Skeletal muscle satellite cell (primary cell): ENCODE measurements around the gene CIAPIN1.

Source experiments
- H3K27me3 ChIP-seq: 2 replicates; pipeline ENCODE4 v1.7.0; 2013; ENCODE audit warnings: low read length; ENCODE audit not compliant: control insufficient read depth, insufficient read depth
- H3K36me3 ChIP-seq: 2 replicates; pipeline ENCODE4 v1.7.0; 2013; ENCODE audit warnings: mild to moderate bottlenecking, control low read depth, low read length; ENCODE audit not compliant: insufficient read depth
- H3K4me1 ChIP-seq: 2 replicates; pipeline ENCODE4 v1.7.0; 2013; ENCODE audit warnings: low read length; ENCODE audit not compliant: control insufficient read depth, insufficient read depth
- H3K4me2 ChIP-seq: 2 replicates; pipeline ENCODE4 v1.7.0; 2013; ENCODE audit warnings: mild to moderate bottlenecking, low read length
- H3K4me3 ChIP-seq: 2 replicates; pipeline ENCODE4 v1.7.0; 2013; ENCODE audit warnings: low read length
- H3K9ac ChIP-seq: 2 replicates; pipeline ENCODE4 v1.7.0; 2013; ENCODE audit warnings: mild to moderate bottlenecking, low read depth, low read length, moderate library complexity
- H3K9me3 ChIP-seq: replicated peaks from 2 replicates; pipeline ENCODE4 v1.7.0; 2013; ENCODE audit warnings: mild to moderate bottlenecking, control low read depth, low read length

The CIAPIN1 gene

DNA sequence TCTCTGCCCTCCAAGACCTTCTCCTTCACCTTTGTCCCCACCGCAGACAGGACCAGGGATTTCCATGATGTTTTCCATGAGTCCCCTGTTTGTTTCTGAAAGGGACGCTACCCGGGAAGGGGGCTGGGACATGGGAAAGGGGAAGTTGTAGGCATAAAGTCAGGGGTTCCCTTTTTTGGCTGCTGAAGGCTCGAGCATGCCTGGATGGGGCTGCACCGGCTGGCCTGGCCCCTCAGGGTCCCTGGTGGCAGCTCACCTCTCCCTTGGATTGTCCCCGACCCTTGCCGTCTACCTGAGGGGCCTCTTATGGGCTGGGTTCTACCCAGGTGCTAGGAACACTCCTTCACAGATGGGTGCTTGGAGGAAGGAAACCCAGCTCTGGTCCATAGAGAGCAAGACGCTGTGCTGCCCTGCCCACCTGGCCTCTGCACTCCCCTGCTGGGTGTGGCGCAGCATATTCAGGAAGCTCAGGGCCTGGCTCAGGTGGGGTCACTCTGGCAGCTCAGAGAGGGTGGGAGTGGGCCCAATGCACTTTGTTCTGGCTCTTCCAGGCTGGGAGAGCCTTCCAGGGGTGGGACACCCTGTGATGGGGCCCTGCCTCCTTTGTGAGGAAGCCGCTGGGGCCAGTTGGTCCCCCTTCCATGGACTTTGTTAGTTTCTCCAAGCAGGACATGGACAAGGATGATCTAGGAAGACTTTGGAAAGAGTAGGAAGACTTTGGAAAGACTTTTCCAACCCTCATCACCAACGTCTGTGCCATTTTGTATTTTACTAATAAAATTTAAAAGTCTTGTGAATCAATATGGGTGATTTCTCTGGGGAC is 62.7 kb downstream of the CIAPIN1 start:
- Histone ChIP-seq H3K4me2 (no peak overlapping the region), H3K4me1 (no peaks in the 10 kb centered on the region), H3K36me3 (no peaks in the 10 kb centered on the region), H3K27me3 (peaks cover 22% of the 10 kb centered on the region), H3K9ac (no peak overlapping the region), H3K4me3 (no peak overlapping the region), H3K9me3 (no peaks in the 10 kb centered on the region)

DNA sequence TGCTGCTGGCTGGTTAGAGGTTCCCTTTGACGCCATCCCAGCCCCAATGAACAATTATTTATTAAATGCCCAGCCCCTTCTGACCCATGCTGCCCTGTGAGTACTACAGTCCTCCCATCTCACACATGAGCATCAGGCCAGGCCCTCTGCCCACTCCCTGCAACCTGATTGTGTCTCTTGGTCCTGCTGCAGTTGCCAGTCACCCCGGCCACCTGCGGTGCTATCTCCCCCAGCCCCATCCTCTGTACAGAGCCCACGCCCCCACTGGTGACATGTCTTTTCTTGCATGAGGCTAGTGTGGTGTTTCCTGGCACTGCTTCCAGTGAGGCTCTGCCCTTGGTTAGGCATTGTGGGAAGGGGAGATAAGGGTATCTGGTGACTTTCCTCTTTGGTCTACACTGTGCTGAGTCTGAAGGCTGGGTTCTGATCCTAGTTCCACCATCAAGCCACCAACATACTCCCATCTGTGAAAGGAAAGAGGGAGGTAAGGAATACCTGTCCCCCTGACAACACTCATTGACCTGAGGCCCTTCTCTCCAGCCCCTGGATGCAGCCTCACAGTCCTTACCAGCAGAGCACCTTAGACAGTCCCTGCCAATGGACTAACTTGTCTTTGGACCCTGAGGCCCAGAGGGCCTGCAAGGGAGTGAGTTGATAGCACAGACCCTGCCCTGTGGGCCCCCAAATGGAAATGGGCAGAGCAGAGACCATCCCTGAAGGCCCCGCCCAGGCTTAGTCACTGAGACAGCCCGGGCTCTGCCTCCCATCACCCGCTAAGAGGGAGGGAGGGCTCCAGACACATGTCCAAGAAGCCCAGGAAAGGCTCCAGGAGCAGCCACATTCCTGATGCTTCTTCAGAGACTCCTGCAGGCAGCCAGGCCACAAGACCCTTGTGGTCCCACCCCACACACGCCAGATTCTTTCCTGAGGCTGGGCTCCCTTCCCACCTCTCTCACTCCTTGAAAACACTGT is 63.6 kb downstream of the CIAPIN1 start:
- Histone ChIP-seq H3K36me3 (no peaks in the 10 kb centered on the region), H3K4me3 (no peak overlapping the region), H3K4me1 (no peaks in the 10 kb centered on the region), H3K9ac (no peak overlapping the region), H3K4me2 (no peak overlapping the region), H3K9me3 (no peaks in the 10 kb centered on the region), H3K27me3 (peaks cover 21% of the 10 kb centered on the region)

DNA sequence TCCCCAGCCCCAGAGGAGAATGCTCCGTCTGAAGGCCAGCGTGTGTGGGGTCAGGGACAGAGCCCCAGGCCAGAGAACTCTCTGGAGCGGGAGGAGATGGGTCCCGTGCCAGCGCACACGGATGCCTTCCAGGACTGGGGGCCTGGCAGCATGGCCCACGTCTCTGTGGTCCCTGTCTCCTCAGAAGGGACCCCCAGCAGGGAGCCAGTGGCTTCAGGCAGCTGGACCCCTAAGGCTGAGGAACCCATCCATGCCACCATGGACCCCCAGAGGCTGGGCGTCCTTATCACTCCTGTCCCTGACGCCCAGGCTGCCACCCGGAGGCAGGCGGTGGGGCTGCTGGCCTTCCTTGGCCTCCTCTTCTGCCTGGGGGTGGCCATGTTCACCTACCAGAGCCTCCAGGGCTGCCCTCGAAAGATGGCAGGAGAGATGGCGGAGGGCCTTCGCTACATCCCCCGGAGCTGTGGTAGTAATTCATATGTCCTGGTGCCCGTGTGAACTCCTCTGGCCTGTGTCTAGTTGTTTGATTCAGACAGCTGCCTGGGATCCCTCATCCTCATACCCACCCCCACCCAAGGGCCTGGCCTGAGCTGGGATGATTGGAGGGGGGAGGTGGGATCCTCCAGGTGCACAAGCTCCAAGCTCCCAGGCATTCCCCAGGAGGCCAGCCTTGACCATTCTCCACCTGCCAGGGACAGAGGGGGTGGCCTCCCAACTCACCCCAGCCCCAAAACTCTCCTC is 64.5 kb downstream of the CIAPIN1 start:
- Histone ChIP-seq H3K4me3 (no peak overlapping the region), H3K36me3 (no peaks in the 10 kb centered on the region), H3K4me1 (no peaks in the 10 kb centered on the region), H3K9me3 (no peaks in the 10 kb centered on the region), H3K9ac (no peak overlapping the region), H3K27me3 (peaks cover 21% of the 10 kb centered on the region), H3K4me2 (no peak overlapping the region)

DNA sequence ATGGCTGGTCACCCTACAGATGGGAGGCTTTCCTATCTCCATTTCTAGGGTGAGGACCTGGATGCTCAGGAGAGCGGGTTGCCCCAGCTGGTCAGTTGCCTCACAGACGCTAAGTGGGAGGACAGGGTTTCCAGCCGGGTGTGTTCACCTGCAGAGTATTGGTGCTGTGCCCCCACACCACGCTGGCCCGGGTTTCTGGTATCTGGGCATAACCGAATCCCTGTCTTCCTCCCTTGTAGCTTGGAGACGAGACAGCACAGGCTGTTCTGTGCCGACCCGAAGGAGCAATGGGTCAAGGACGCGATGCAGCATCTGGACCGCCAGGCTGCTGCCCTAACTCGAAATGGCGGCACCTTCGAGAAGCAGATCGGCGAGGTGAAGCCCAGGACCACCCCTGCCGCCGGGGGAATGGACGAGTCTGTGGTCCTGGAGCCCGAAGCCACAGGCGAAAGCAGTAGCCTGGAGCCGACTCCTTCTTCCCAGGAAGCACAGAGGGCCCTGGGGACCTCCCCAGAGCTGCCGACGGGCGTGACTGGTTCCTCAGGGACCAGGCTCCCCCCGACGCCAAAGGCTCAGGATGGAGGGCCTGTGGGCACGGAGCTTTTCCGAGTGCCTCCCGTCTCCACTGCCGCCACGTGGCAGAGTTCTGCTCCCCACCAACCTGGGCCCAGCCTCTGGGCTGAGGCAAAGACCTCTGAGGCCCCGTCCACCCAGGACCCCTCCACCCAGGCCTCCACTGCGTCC is 65.2 kb downstream of the CIAPIN1 start:
- Histone ChIP-seq H3K36me3 (no peaks in the 10 kb centered on the region), H3K4me1 (no peaks in the 10 kb centered on the region), H3K27me3 (peaks cover 27% of the 10 kb centered on the region), H3K9ac (no peak overlapping the region), H3K9me3 (no peaks in the 10 kb centered on the region), H3K4me2 (no peak overlapping the region), H3K4me3 (no peak overlapping the region)

DNA sequence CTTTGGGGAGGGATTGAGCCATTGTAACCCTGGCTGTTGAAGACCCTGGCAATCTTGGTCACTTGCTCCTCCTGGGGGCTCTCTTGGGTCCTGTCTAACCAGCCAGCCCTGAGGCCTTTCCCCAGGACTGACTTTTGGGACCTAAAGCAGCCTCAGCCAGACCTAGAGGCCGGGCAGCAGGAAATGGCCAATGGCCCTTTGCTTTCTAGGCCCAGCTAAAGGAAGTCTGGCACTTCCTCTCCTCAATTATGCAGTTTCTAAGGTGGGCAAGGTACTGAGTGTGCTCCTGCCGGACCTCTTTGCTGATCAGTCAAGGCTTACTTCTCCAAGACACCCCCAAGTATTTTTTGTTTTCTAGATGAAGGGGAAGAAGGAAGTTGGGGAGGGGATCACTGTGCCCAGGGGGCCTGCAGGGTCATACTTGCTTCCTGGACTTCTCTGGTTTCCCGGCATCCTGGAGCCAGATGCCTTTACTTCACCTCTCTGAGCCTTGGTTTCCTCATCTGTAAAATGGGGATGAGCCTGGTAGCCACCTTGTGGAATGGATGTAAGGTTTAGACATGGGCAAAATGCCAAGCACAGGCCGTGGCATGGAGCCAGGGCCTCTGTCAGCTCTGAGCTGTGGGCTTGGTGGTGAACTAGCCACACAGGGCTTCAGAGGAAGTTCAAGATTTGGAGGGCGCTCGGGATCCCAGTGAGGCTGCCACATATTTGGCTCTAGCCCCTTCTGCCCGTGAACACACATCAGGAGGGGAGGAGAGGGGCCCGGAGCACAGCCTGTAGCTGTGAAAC is 66.3 kb downstream of the CIAPIN1 start:
- H3K9me3 ChIP-seq = no peaks in the 10 kb centered on the region
- H3K9ac ChIP-seq = no peak overlapping the region
- no peak overlapping the region for H3K4me2 ChIP-seq
- H3K36me3 ChIP-seq = no peaks in the 10 kb centered on the region
- peaks cover 27% of the 10 kb centered on the region for H3K27me3 ChIP-seq
- H3K4me3 ChIP-seq = no peak overlapping the region
- H3K4me1 ChIP-seq = no peaks in the 10 kb centered on the region

DNA sequence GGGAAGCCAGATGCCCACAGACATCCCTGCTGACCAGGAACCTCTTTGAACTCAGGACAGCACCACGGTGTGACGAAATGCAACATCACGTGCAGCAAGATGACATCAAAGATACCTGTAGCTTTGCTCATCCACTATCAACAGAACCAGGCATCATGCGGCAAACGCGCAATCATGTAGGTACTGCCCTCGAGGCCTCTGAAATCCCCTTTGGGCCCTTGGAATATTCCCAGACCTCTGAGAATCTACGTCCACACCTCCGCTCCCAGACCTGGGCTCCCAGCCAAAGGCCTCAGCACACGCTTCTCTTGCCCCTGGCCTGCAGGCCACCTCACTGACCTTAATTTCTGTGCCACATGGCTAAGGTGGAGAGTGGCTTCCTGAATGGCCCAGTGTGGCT is 67.6 kb downstream of the CIAPIN1 start:
- Histone ChIP-seq H3K9me3 (no peaks in the 10 kb centered on the region), H3K9ac (no peak overlapping the region), H3K36me3 (no peaks in the 10 kb centered on the region), H3K4me3 (no peak overlapping the region), H3K27me3 (peaks cover 28% of the 10 kb centered on the region), H3K4me2 (no peak overlapping the region), H3K4me1 (no peaks in the 10 kb centered on the region)
